K562 (cell line): Measurements from ENCODE around the gene ZNF343. TPM values are rescaled to one million over a fixed set of nuclear protein-coding genes. Genes with fewer than 3 reads are reported as not detected.
A peak's percentile ranks its signal among the peaks of the same experiment; 100 is the strongest.

Experiments
- ATAC-seq: fragments of 200-7000 bp; cut with Tn5 transposase; 3 replicates; pipeline ENCODE4 v1.9.1; 2020; ENCODE audit warnings: moderate library complexity
- BruUV-seq: library from RNA; stranded (reverse); fragments of 400-500 nt; replicated peaks from 2 replicates; lab custom pipeline; 2021; lab: Mats Ljungman, UMichigan
- CTCF ChIA-PET: fragments of 300-600 bp; formaldehyde crosslinking; extraction: SDS; loops from one replicate; lab custom pipeline; 2021; ENCODE audit warnings: low intra/inter-chr PET ratio; lab: Yijun Ruan, JAX
- POLR2A ChIA-PET: fragments of 300-600, 350-650 bp; sonication (Branson Sonifier 250); formaldehyde crosslinking; extraction: SDS; loops from one replicate; lab custom pipeline; 2021; ENCODE audit warnings: antibody characterized with exemption, inconsistent platforms; lab: Yijun Ruan, JAX
- DNase-seq, 4 experiments: peaks; one replicate each; pipeline versions ENCODE4 v3.0.0 to v3.0.0-alpha.2; 2011 to 2018; ENCODE audit warnings: low spot score in 3 of 4, mixed read lengths in 3 of 4; ENCODE audit errors: extremely low read depth in 1 of 4
- FAIRE-seq: peaks from 2 replicates; lab custom pipeline; 2011; peaks lifted over from hg19 to GRCh38; lab: Jason Lieb, UNC
- H2AFZ ChIP-seq: 2 replicates; pipeline ENCODE4 v1.6.0; 2011; ENCODE audit warnings: low read depth, low read length, control low read depth, inconsistent platforms
- H3K27ac ChIP-seq: fragments of 200-600 bp; 3 replicates; pipeline ENCODE4 v1.8.0; 2011; ENCODE audit warnings: low read depth, mild to moderate bottlenecking, control low read depth, inconsistent platforms, low read length, moderate library complexity, mixed read lengths; ENCODE audit errors: extremely low read depth
- H3K27me3 ChIP-seq, 2 experiments: fragments of 300-600 bp in 1 of 2; 2 replicates in 1 of 2; 3 replicates in 1 of 2; pipeline versions ENCODE4 v1.6.0 to v1.8.0; 2011; ENCODE audit warnings: inconsistent platforms in 2 of 2, low read length in 2 of 2, mild to moderate bottlenecking in 1 of 2, mixed read lengths in 1 of 2, moderate library complexity in 1 of 2; ENCODE audit not compliant: control insufficient read depth in 2 of 2, insufficient read depth in 2 of 2
- H3K36me3 ChIP-seq: fragments of 300-600 bp; 3 replicates; pipeline ENCODE4 v1.8.0; 2011; ENCODE audit warnings: mild to moderate bottlenecking, low read length, inconsistent platforms; ENCODE audit not compliant: control insufficient read depth, insufficient read depth
- H3K4me1 ChIP-seq, 2 experiments: fragments of 200-600 bp in 1 of 2; replicated peaks in 1 of 2; 2 replicates in 1 of 2; 3 replicates in 1 of 2; pipeline versions ENCODE4 v1.5.1 to v1.8.0; 2011; ENCODE audit warnings: inconsistent platforms in 2 of 2, low read length in 2 of 2, mild to moderate bottlenecking in 1 of 2, mixed read lengths in 1 of 2, moderate library complexity in 1 of 2; ENCODE audit not compliant: control insufficient read depth in 2 of 2, insufficient read depth in 2 of 2
- H3K4me2 ChIP-seq: 2 replicates; pipeline ENCODE4 v1.6.1; 2011; ENCODE audit warnings: low read length, control low read depth, inconsistent platforms, mixed read lengths; ENCODE audit not compliant: insufficient read depth
- H3K4me3 ChIP-seq: fragments of 200-600 bp; sonication (generic), shearing (Covaris generic); 2 replicates; pipeline ENCODE4 v1.5.1; 2016; ENCODE audit warnings: control low read depth, inconsistent platforms
- H3K79me2 ChIP-seq: fragments of 200-600 bp; 3 replicates; pipeline ENCODE4 v1.8.0; 2011; ENCODE audit warnings: low read length, inconsistent platforms; ENCODE audit not compliant: control insufficient read depth, insufficient read depth
- H3K9ac ChIP-seq, 2 experiments: 2 replicates each; pipeline versions ENCODE4 v1.6.0 to v1.6.1; 2011; ENCODE audit warnings: low read depth in 2 of 2, low read length in 2 of 2, control low read depth in 1 of 2, inconsistent platforms in 1 of 2, mild to moderate bottlenecking in 1 of 2, mixed read lengths in 1 of 2; ENCODE audit not compliant: insufficient read depth in 1 of 2
- H3K9me1 ChIP-seq: one replicate; pipeline ENCODE4 v1.6.0; 2011; ENCODE audit warnings: inconsistent platforms, mild to moderate bottlenecking, low read length, moderate library complexity; ENCODE audit not compliant: control insufficient read depth, insufficient read depth
- H3K9me3 ChIP-seq: replicated peaks from 2 replicates; pipeline ENCODE4 v1.5.1; 2011; ENCODE audit warnings: low read depth, low read length, inconsistent platforms; ENCODE audit not compliant: control insufficient read depth, insufficient read depth
- H4K20me1 ChIP-seq: replicated peaks from 2 replicates; pipeline ENCODE4 v1.6.1; 2011; ENCODE audit warnings: low read length, inconsistent platforms, mixed read lengths; ENCODE audit not compliant: control insufficient read depth, insufficient read depth
- CBX2 ChIP-seq: fragments of 200-600 bp; sonication (generic); IDR thresholded peaks from one replicate; pipeline ENCODE4 v1.6.1; 2012; ENCODE audit warnings: mild to moderate bottlenecking, low read length, inconsistent platforms; ENCODE audit not compliant: insufficient read depth, poor library complexity, severe bottlenecking
- CBX3 ChIP-seq, 2 experiments: IDR thresholded peaks; 1 replicate in 1 of 2; 2 replicates in 1 of 2; pipeline ENCODE4 v1.6.1; 2012; ENCODE audit warnings: inconsistent platforms in 2 of 2, low read length in 2 of 2, borderline replicate concordance in 1 of 2, control low read depth in 1 of 2
- E2F3 ChIP-seq: fragments of 250-450 bp; sonication (Bioruptor Pico); IDR thresholded peaks from 2 replicates; pipeline ENCODE4 v1.4.0; 2020; ENCODE audit warnings: mild to moderate bottlenecking
- EP400 ChIP-seq: fragments of 450-650 bp; IDR thresholded peaks from 2 replicates; pipeline ENCODE4 v1.6.1; 2017; ENCODE audit warnings: antibody characterized with exemption, mild to moderate bottlenecking, moderate library complexity
- GTF2A2 ChIP-seq: IDR thresholded peaks from 2 replicates; pipeline ENCODE4 v1.6.1; 2016; ENCODE audit warnings: mild to moderate bottlenecking, missing genetic modification characterization, missing compliant biosample characterization
- HNRNPL ChIP-seq: fragments of 200-400 bp; formaldehyde crosslinking; IDR thresholded peaks from 2 replicates; pipeline ENCODE4 v1.6.1; 2017; ENCODE audit warnings: low read depth, mild to moderate bottlenecking, low read length
- KHSRP ChIP-seq: fragments of 450-650 bp; IDR thresholded peaks from 2 replicates; pipeline ENCODE4 v1.6.1; 2017
- PTTG1 ChIP-seq: fragments of 450-650 bp; IDR thresholded peaks from 2 replicates; pipeline ENCODE4 v1.6.1; 2016; ENCODE audit warnings: low read depth, mild to moderate bottlenecking, missing genetic modification characterization, missing compliant biosample characterization
- SMARCE1 ChIP-seq: fragments of 450-650 bp; IDR thresholded peaks from 2 replicates; pipeline ENCODE4 v1.7.1; 2016; ENCODE audit warnings: mild to moderate bottlenecking
- TRIM28 ChIP-seq: fragments of 450-650 bp; IDR thresholded peaks from 2 replicates; pipeline ENCODE4 v1.6.1; 2017
- ZBED1 ChIP-seq: IDR thresholded peaks from 2 replicates; pipeline ENCODE4 v1.6.1; 2014
- ZNF263 ChIP-seq: sonication (generic); formaldehyde crosslinking; IDR thresholded peaks from 2 replicates; pipeline ENCODE4 v1.8.0; 2022; ENCODE audit warnings: mild to moderate bottlenecking, missing genetic modification reagents, borderline replicate concordance
- ZNF583 ChIP-seq: fragments of 250-450 bp; sonication (Bioruptor Pico); IDR thresholded peaks from 2 replicates; pipeline ENCODE4 v1.4.0; 2020
- WGBS: fragments of 100-300 bp; shearing (Covaris generic); methylation state at CpG from one replicate; pipeline ENCODE4 v1.1.6; 2016; ENCODE audit warnings: low coverage, mixed read lengths; ENCODE audit not compliant: insufficient coverage; ENCODE audit errors: missing lambda C conversion rate; 5-methylcytosine and 5-hydroxymethylcytosine counted together
- in situ Hi-C: fragments of 300-500 bp; cut with MboI; formaldehyde crosslinking; loops from 4 replicates; pipeline ENCODE4 v1.15.0; 2018; ENCODE audit warnings: inconsistent platforms, mixed read lengths
- intact Hi-C: fragments of 100-400 bp; cut with micrococcal nuclease; formaldehyde crosslinking; loops from 2 replicates; pipeline ENCODE4 v1.14.2; 2022
- polyA plus RNA-seq, 8 experiments: library from polyadenylated mRNA; depleted of rRNA in 4 of 8; stranded (reverse) in 5 of 8; unstranded in 3 of 8; fragments of >200 nt; fragmentation: Nextera tagmentation in 2 of 8; fragmentation: Illumina TruSeq in 1 of 8; extraction: Ambion mirVana in 2 of 8; extraction: Trizol in 1 of 8; gene quantifications; 2 replicates each; pipeline versions ENCODE4 v1.2.1 to v1.2.3, GENCODE V29; 2011 to 2014; ENCODE audit warnings: inconsistent platforms in 1 of 8, missing spikeins in 1 of 8
- total RNA-seq, 7 experiments: library from RNA; depleted of rRNA in 6 of 7; stranded (reverse); fragments of >200 nt in 6 of 7; fragmentation: Illumina TruSeq in 2 of 7; extraction: Trizol in 2 of 7; gene quantifications; 2 replicates each; pipeline versions ENCODE4 v1.2.1 to v1.2.3, GENCODE V29; 2011 to 2021; ENCODE audit warnings: low replicate concordance in 1 of 7
- TF ChIP-seq, protein P1 (sequence below), 2 experiments: fragments of 450-650 bp in 1 of 2; IDR thresholded peaks; 2 replicates each; pipeline ENCODE4 v1.6.1; 2011 to 2017; ENCODE audit warnings: low read depth in 2 of 2, antibody characterized with exemption in 1 of 2, borderline replicate concordance in 1 of 2, low read length in 1 of 2, mild to moderate bottlenecking in 1 of 2, mixed read lengths in 1 of 2; ENCODE audit not compliant: control insufficient read depth in 1 of 2

Gene ZNF343
- total and polyA plus RNA-seq, 9 of the 15 experiments (the other 6 are each of a cell fraction or from before 2014, with no cell fraction given): 1.4 to 9.8 (median 6.4) TPM

DNA sequence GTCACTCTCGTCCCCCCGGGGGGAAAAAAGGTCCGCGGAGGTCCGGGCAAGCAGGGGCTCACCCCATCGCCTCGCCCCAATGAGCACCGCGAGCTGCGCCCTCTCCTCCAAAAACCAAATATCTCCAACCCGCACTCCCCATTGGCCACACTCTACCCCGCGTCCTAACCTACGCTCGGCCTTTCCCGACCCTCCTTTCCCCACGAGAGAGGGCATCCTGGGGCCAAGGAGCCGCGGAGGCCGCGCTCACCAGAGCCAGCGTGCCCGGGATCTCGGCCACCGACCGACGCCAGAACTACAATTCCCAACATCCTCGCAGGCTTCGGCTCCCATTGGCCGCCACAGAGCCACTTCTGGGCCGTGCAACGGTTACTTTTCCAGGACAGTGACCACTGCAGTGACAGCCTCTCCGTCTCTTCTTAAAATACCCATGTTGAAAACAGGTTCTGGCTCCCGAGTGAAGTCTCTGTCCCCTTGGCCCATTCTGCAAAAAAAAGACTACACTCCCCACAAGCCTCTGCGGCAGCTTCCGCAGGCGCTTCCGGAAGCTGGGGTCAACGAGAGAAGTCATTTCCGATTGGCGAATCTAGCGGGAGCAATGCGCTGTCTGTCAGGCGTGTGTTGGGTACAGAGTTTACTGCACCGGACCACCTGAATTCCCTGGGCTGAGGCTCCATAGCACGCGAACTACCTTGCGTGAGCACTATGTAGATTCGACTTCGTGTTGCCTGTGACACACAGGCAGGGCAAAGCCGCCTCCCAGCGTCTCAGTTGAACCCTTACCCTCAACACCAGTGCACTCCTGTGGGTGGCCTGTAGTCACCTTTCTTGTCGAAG is at the start of gene ZNF343 (continued):
- no peak for TF ChIP-seq HNRNPL
- no peak for TF ChIP-seq ZBED1
- no peak for TF ChIP-seq TRIM28
- no peak for TF ChIP-seq E2F3 (CRISPR knock-in tag)
- no peak for TF ChIP-seq KHSRP
- TF ChIP-seq SMARCE1: no peak
- peak; percentile 55; the same call in 1 of the 2 replicates for TF ChIP-seq EP400
- TF ChIP-seq CBX3 (IDR thresholded peaks at IDR 0.05; ENCODE audit: borderline replicate concordance in 1 of 2, low read length in 2 of 2): no peak

DNA sequence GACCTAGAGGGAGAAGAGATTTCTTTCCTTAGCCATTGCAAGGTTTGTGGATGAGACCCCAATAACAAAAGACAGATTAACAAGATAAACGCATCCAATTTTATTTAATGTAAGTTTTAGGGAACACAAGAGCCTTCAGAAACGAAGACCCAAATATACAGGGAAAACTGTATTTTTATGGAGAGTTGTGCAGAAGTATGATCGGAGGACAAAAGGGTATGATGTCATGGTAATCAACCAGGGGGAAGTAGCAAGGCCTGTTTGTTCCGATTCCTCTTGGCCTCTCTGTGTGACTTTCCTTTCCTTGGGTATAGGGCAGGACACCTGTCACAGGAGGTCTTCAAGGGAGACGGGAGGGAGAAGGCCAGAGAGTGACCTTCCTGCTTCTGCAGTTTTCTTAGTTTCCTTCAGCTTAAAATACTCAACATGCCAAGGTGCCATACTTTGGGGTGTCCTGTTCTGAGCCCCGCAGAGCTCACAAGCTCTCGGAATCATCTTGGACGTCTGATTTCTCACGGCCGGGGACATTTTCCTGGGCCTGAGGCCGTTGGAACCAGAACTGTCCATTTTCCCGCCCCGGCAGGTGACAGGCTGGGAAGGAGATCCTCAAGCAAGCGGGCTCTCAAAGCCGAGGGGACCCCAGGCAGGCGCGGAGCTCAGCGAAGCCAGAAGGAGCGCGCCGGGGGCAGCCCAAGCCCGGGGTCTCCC is 49.3 kb upstream of the ZNF343 start:
- POLR2A ChIA-PET: no interaction called here
- Histone ChIP-seq H3K4me3 (no peak overlapping the region), H3K4me1 (peaks cover 0 to 8% of the 10 kb centered on the region in 2 experiments; a peak in 1 of 5 replicates), H3K9ac (no peak overlapping the region), H3K9me3 (no peaks in the 10 kb centered on the region), H4K20me1 (no peaks in the 10 kb centered on the region), H3K36me3 (no peaks in the 10 kb centered on the region), H3K4me2 (no peak overlapping the region)
- no peak for DNase-seq
- intact Hi-C loops: no loop called here
- CTCF ChIA-PET: no interaction called here
- TF ChIP-seq CBX2: peak; percentile 19
- TF ChIP-seq ZNF263 (CRISPR knock-in tag): no peak
- no peak for TF ChIP-seq GTF2A2 (tag)
- no peak for TF ChIP-seq PTTG1 (tag)
- TF ChIP-seq ZNF583 (CRISPR knock-in tag): no peak
- TF ChIP-seq, protein P1, sequence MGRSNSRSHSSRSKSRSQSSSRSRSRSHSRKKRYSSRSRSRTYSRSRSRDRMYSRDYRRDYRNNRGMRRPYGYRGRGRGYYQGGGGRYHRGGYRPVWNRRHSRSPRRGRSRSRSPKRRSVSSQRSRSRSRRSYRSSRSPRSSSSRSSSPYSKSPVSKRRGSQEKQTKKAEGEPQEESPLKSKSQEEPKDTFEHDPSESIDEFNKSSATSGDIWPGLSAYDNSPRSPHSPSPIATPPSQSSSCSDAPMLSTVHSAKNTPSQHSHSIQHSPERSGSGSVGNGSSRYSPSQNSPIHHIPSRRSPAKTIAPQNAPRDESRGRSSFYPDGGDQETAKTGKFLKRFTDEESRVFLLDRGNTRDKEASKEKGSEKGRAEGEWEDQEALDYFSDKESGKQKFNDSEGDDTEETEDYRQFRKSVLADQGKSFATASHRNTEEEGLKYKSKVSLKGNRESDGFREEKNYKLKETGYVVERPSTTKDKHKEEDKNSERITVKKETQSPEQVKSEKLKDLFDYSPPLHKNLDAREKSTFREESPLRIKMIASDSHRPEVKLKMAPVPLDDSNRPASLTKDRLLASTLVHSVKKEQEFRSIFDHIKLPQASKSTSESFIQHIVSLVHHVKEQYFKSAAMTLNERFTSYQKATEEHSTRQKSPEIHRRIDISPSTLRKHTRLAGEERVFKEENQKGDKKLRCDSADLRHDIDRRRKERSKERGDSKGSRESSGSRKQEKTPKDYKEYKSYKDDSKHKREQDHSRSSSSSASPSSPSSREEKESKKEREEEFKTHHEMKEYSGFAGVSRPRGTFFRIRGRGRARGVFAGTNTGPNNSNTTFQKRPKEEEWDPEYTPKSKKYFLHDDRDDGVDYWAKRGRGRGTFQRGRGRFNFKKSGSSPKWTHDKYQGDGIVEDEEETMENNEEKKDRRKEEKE (IDR thresholded peaks at IDR 0.05; ENCODE audit: borderline replicate concordance in 1 of 2, control insufficient read depth in 1 of 2, low read depth in 2 of 2, low read length in 1 of 2): no peak
- TF ChIP-seq, all 486 proteins: peak for 1
- FAIRE-seq (no peak), ATAC-seq (no peak)
- Histone ChIP-seq H3K27ac (no peak overlapping the region), H3K79me2 (no peaks in the 10 kb centered on the region), H2AFZ (no peak overlapping the region), H3K27me3 (peaks cover 8 to 38% of the 10 kb centered on the region in 2 experiments; a peak in 4 of 5 replicates), H3K9me1 (no peaks in the 10 kb centered on the region)
- no TSS peak for BruUV-seq
- 17% methylated on average over 12 of the region's 22 CpGs for WGBS
- in situ Hi-C loops: no loop called here
